M059J (cell line): ENCODE results near the gene VIP. TPM values are rescaled to one million over a fixed set of nuclear protein-coding genes. Genes with fewer than 3 reads are reported as not detected.

Experiments used
- DNase-seq: peaks from one replicate; pipeline ENCODE4 v3.0.0-alpha.2; 2012; ENCODE audit warnings: low read depth
- total RNA-seq: library from RNA; depleted of rRNA; stranded (reverse); fragments of >200 nt; shearing (Covaris generic); gene quantifications from 2 replicates; pipeline ENCODE4 v1.2.3, GENCODE V29; 2014; rRNA removed

The VIP gene
- total RNA-seq, 1 experiment from 2014 or later, result not detected

DNA sequence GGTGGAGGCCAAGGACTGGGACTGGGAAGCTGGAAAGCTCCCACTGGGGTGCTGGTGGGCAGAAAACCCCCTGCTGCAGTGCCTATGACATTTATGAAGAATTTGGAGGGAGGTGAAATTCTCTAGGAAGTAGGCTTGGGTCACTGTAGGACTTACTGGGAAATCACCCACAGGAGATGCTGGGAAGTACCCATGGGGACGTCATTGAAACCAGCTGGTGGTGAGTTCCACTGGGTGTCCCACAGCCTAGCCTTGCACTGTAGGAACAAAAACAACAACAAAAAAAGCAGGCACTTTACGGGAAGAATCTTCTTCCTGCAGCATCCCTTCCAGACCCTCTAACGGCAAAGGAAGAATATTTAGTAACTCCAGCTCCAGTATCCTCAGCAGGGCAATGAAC lies 26.2 kb downstream of the VIP start:
- DNase-seq, result no peak

GRCh38 chr6:152783217-152783878 lies 32.8 kb downstream of the VIP start:
- no peak for DNase-seq

DNA sequence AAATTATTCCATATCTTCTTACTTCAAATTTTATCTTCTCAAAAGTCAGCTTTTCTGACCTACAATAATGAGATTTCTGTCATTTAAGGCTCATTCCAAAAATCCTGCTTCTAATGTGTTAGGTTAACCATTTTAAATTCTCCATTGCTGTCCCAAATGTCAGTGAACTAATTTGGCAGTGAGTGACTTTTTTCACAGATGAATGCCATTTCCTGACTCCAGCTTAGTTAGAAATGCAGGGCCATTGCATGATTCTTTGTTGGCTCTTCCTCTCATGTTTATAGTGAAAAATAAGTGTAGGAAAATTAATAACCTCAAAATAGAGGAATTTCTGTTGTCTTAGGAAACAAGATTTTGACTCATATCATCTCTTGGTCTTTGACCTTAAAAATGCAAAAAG lies 44.1 kb downstream of the VIP start:
- no peak for DNase-seq

DNA sequence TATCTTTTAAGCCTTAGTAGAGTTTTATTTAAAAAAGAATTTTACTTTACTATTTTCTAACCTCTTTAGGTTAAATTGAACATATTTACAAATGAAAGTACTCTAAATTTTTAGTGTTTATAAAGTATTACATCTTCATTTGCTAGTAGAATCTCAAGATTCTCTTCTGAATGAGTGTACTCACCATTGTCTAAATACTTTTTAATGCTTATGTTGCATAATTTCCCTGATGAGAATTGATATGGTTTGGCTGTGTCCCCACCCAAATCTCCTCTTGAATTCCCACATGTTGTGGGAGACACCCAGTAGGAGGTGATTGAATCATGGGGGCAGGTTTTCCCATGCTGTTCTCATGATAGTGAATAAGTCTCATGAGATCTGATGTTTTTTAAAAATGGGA lies 53.6 kb downstream of the VIP start:
- DNase-seq, result no peak

Other genes starting within 250 kb of the VIP start
- gene SYNE1, start 113.4 kb upstream of the VIP start, total RNA-seq, result 15.3 and 20.9 TPM in 2 replicates
- gene MYCT1, start 52.9 kb upstream of the VIP start, total RNA-seq, result 0.32 and 0.37 TPM in 2 replicates
- gene FBXO5, start 232.2 kb downstream of the VIP start, total RNA-seq, result 75.3 and 103 TPM in 2 replicates